ENCODE data around the gene ICOS. TPM values are rescaled to one million over a fixed set of nuclear protein-coding genes. Genes with fewer than 3 reads are reported as not detected.
"Not testable (repeated sequence)": the region's sequence is repeated elsewhere in the genome, so short reads cannot be mapped to it uniquely, and the experiment has no call there.

The ICOS gene
- total and polyA plus RNA-seq, 11 donors: 0.04 to 0.85 (median 0.27) TPM; not detected in 8

DNA sequence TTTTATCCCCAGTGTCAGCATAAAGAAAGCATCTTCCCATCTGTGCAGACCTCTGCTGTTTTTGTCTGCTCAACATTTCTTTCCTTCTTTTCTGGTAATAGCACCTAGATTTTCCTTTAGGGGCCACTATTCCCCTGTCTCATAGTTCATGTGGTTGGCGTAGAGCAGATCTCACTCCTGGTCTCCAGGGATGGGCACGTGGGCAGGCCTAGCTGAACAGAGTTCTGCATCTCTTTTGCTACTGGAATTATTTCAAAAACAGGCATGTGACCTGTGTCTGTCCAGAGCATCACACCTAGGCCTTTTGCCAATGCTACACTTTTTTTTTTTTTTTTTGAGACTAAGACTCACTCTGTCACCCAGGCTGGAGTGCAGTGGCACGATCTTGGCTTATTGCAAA lies 17.7 kb upstream of the ICOS start:
- Histone ChIP-seq H3K4me3 (no peak overlapping the region), H3K27ac (no peak overlapping the region), H3K36me3 (no peaks in the 10 kb centered on the region), H3K27me3 (no peaks in the 10 kb centered on the region), H3K9me3 (no peaks in the 10 kb centered on the region), H3K4me1 (peaks cover 0 to 16% (median 2%) of the 10 kb centered on the region in 12 donors)
- 34 to 42% (median 40%) methylated on average over 3 of the region's 3 CpGs for WGBS, 4 donors
- peak in 2 of 4 donors; percentile 34 to 50 for ATAC-seq
- no peak for DNase-seq
- intact Hi-C loops (cut with DNase I): loop anchor here in 2 of 10 donors (10.0 kb wide), 2 partner anchors 434 to 694 kb away; no protein-coding TSS in a partner anchor
- TF ChIP-seq POLR2A (IDR thresholded peaks at IDR 0.05): no peak
- TF ChIP-seq, protein P1, sequence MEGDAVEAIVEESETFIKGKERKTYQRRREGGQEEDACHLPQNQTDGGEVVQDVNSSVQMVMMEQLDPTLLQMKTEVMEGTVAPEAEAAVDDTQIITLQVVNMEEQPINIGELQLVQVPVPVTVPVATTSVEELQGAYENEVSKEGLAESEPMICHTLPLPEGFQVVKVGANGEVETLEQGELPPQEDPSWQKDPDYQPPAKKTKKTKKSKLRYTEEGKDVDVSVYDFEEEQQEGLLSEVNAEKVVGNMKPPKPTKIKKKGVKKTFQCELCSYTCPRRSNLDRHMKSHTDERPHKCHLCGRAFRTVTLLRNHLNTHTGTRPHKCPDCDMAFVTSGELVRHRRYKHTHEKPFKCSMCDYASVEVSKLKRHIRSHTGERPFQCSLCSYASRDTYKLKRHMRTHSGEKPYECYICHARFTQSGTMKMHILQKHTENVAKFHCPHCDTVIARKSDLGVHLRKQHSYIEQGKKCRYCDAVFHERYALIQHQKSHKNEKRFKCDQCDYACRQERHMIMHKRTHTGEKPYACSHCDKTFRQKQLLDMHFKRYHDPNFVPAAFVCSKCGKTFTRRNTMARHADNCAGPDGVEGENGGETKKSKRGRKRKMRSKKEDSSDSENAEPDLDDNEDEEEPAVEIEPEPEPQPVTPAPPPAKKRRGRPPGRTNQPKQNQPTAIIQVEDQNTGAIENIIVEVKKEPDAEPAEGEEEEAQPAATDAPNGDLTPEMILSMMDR (IDR thresholded peaks at IDR 0.05): no peak

DNA sequence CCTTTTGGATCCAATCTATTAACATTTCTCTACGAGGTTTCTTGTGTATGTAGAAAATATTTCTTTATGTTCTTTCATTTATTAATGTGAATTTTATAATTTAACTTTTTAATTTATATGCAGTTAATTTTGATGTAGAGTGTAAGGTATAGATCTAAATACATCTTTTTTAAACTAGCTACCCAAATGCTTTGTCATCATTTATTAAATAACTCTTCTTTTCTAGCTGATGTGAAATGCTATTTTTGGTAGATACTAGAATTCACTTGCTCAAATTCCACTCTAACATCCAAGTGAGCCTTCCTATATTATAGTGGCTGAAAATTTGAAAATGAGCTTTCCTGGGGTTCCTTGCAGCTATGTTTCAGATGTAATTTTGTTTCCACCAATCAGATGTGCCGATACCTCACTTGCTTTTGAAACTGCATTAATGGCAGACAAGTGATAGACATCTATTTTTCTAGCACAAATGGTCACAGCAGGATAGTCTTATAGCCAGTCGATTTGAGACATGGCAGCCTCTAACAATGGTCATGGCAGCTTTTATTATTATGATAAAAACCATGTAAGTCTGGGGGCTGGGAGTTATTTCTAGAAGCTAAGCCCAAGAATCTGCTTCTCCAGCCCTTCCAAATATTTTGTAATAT lies 10.9 kb upstream of the ICOS start:
- Histone ChIP-seq H3K4me1 (no peaks in the 10 kb centered on the region), H3K27me3 (no peaks in the 10 kb centered on the region), H3K4me3 (no peak overlapping the region), H3K27ac (no peak overlapping the region), H3K9me3 (no peaks in the 10 kb centered on the region), H3K36me3 (no peaks in the 10 kb centered on the region)
- ATAC-seq (no peak), DNase-seq (no peak)
- WGBS, 4 donors: 86 to 96% (median 90%) methylated on average over 3 of the region's 3 CpGs
- intact Hi-C loops (cut with DNase I): no loop called here
- no peak for TF ChIP-seq POLR2A (IDR thresholded peaks at IDR 0.05)
- TF ChIP-seq, protein P1 (IDR thresholded peaks at IDR 0.05): no peak

DNA sequence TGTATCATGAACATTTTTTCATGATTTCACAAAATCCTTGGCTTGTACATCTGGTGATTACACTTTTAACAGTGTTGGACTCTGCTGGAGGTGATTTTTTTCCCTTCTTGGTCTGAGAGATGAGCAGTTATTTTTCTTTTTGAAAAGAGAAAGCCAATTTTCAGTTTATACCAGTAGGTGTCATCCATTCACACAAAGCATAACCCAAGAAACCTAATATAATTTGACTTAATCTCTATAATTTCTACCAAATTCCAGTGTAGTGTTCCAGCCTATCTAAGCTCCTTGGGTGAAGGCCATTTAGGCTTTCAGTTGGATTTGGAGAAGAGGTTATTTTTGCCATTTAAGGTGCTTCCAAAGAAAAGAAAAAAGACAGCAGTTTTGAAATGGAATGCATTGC lies 7.7 kb upstream of the ICOS start:
- DNase-seq (no peak), ATAC-seq (no peak)
- H3K27me3 ChIP-seq: no peaks in the 10 kb centered on the region
- intact Hi-C loops (cut with DNase I): no loop called here
- no peaks in the 10 kb centered on the region for H3K4me1 ChIP-seq
- H3K36me3 ChIP-seq: no peaks in the 10 kb centered on the region
- no peaks in the 10 kb centered on the region for H3K9me3 ChIP-seq
- TF ChIP-seq POLR2A (IDR thresholded peaks at IDR 0.05): no peak
- TF ChIP-seq, protein P1 (IDR thresholded peaks at IDR 0.05): peak in 5 of 12 donors; percentile 18 to 38 (median 33)
- no peak overlapping the region for H3K4me3 ChIP-seq
- H3K27ac ChIP-seq: no peak overlapping the region

DNA sequence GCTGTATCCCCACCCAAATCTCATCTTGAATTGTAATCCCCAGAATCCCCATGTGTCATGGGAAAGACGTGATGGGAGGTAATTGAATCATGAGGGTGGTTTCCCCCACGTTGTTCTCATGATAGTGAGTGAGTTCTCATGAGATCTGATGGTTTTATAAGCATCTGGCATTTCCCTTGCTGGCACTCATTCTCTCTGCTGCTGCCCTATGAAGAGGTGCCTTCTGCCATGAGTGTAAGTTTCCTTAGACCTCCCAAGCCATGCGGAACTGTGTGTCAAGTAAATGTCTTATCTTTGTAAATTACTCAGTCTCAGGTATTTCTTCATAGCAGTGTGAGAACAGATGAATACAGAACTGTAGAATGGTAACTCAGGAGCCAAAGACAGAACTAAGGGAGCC lies 5.3 kb upstream of the ICOS start:
- H3K27ac ChIP-seq; intact Hi-C loops (cut with DNase I); H3K9me3 ChIP-seq; ATAC-seq; H3K4me3 ChIP-seq; DNase-seq; H3K27me3 ChIP-seq; H3K4me1 ChIP-seq; H3K36me3 ChIP-seq: not testable (repeated sequence)
- 68 to 83% (median 81%) methylated on average over 3 of the region's 3 CpGs for WGBS, 4 donors

DNA sequence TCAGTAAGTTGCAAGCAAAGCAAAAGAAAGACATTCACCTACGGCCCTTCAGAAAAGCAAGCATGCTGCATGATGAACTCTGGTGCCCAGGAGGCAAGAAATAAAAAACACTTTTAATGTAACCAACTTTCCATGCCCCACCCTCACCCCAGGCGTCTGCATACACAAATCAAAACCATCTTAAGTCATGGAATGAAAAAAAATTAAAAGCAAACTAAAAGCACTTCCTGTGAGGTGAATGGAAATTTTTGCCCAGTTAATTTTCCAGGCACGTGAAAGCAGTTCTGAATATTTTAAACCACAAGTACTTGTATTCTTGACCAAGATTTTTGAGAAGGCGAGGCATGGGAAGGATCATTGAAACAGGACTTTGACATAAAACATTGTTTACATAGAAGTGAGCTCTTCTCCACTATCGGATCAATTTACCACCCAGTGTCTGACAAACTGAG lies 2.5 kb upstream of the ICOS start:
- no peak overlapping the region for H3K4me3 ChIP-seq
- H3K36me3 ChIP-seq: no peaks in the 10 kb centered on the region
- peaks cover 0 to 5% (median 0%) of the 10 kb centered on the region in 12 donors for H3K4me1 ChIP-seq
- H3K27me3 ChIP-seq: no peaks in the 10 kb centered on the region
- TF ChIP-seq POLR2A (IDR thresholded peaks at IDR 0.05): no peak
- TF ChIP-seq, protein P1 (IDR thresholded peaks at IDR 0.05): no peak
- peak overlapping the region in 1 of 12 donors; percentile 48 for H3K27ac ChIP-seq
- DNase-seq (no peak), ATAC-seq (no peak)
- intact Hi-C loops (cut with DNase I): no loop called here
- no peaks in the 10 kb centered on the region for H3K9me3 ChIP-seq
- 56 to 66% (median 63%) methylated on average over 5 of the region's 5 CpGs for WGBS, 4 donors
